GM04504 (cell line): Measurements from ENCODE around the gene ZEB1.
"Not testable (repeated sequence)": the region's sequence is repeated elsewhere in the genome, so short reads cannot be mapped to it uniquely, and the experiment has no call there.

Experiments used
- DNase-seq: peaks from one replicate; pipeline ENCODE4 v3.0.0-alpha.2; 2012; ENCODE audit warnings: low read depth

ZEB1 gene

GRCh38 chr10:31424473-31424872 is 105.5 kb downstream of the ZEB1 start:
- DNase-seq = no peak

- DNase-seq = peak; percentile 50
Measured at GRCh38 chr10:31426401-31426800, 107.4 kb downstream of the ZEB1 start.

GRCh38 chr10:31427334-31427733 is 108.3 kb downstream of the ZEB1 start:
- not testable (repeated sequence) for DNase-seq

GRCh38 chr10:31428499-31428898 is 109.5 kb downstream of the ZEB1 start:
- not testable (repeated sequence) for DNase-seq

GRCh38 chr10:31431021-31431420 is 112.0 kb downstream of the ZEB1 start:
- DNase-seq = no peak

- DNase-seq = no peak
Measured at GRCh38 chr10:31437959-31438358, 118.9 kb downstream of the ZEB1 start.

GRCh38 chr10:31451766-31452165 is 132.8 kb downstream of the ZEB1 start:
- DNase-seq = no peak

- DNase-seq = no peak
Measured at GRCh38 chr10:31456468-31456867, 137.5 kb downstream of the ZEB1 start.

- DNase-seq = no peak
Measured at GRCh38 chr10:31457858-31458257, 138.8 kb downstream of the ZEB1 start.

GRCh38 chr10:31458974-31459373 is 140.0 kb downstream of the ZEB1 start:
- peak; percentile 10 for DNase-seq

- DNase-seq = no peak
Measured at GRCh38 chr10:31460242-31460641, 141.2 kb downstream of the ZEB1 start.

GRCh38 chr10:31464552-31464951 is 145.5 kb downstream of the ZEB1 start:
- no peak for DNase-seq

GRCh38 chr10:31466313-31466712 is 147.3 kb downstream of the ZEB1 start:
- no peak for DNase-seq

GRCh38 chr10:31467791-31468535 is 148.9 kb downstream of the ZEB1 start:
- DNase-seq = no peak

- no peak for DNase-seq
Measured at GRCh38 chr10:31468536-31468859, 149.5 kb downstream of the ZEB1 start.

- DNase-seq = no peak
Measured at GRCh38 chr10:31475519-31475918, 156.5 kb downstream of the ZEB1 start.

GRCh38 chr10:31476088-31476487 is 157.1 kb downstream of the ZEB1 start:
- no peak for DNase-seq

GRCh38 chr10:31477584-31477983 is 158.6 kb downstream of the ZEB1 start:
- no peak for DNase-seq

- no peak for DNase-seq
Measured at GRCh38 chr10:31479752-31480151, 160.7 kb downstream of the ZEB1 start.

- DNase-seq = no peak
Measured at GRCh38 chr10:31483546-31483945, 164.5 kb downstream of the ZEB1 start.

GRCh38 chr10:31484431-31485135 is 165.6 kb downstream of the ZEB1 start:
- DNase-seq = no peak

- peak; percentile 38 for DNase-seq
Measured at GRCh38 chr10:31490858-31491504, 172.0 kb downstream of the ZEB1 start.

- DNase-seq = no peak
Measured at GRCh38 chr10:31507427-31507826, 188.4 kb downstream of the ZEB1 start.
